HepG2 (cell line): ENCODE measurements around the gene TMEM219. TPM values are rescaled to one million over a fixed set of nuclear protein-coding genes. Genes with fewer than 3 reads are reported as not detected.

Experiments used
- ADNP ChIP-seq: sonication (generic); formaldehyde crosslinking; IDR thresholded peaks from 2 replicates; pipeline ENCODE4 v1.4.0; 2020; ENCODE audit warnings: missing genetic modification reagents
- BHLHE40 ChIP-seq: IDR thresholded peaks from 2 replicates; pipeline ENCODE4 v1.6.1; 2011; ENCODE audit warnings: low read length, improper control_type of control experiment
- ETV6 ChIP-seq: sonication (generic); formaldehyde crosslinking; conservative IDR thresholded peaks from 2 replicates; pipeline ENCODE4 v1.4.0; 2020; ENCODE audit warnings: missing genetic modification reagents
- HMG20A ChIP-seq: IDR thresholded peaks from 2 replicates; pipeline ENCODE4 v1.6.1; 2016; ENCODE audit warnings: borderline replicate concordance
- HOXA7 ChIP-seq: sonication (generic); formaldehyde crosslinking; IDR thresholded peaks from 2 replicates; pipeline ENCODE4 v1.8.1; 2022; ENCODE audit warnings: mild to moderate bottlenecking, missing genetic modification reagents, moderate library complexity
- IRF2 ChIP-seq: IDR thresholded peaks from 2 replicates; pipeline ENCODE4 v1.6.1; 2018; ENCODE audit warnings: missing genetic modification reagents, missing compliant biosample characterization
- KLF9 ChIP-seq: IDR thresholded peaks from 2 replicates; pipeline ENCODE4 v1.6.1; 2016; ENCODE audit warnings: low read depth
- MBD4 ChIP-seq: IDR thresholded peaks from 2 replicates; pipeline ENCODE4 v1.6.1; 2012; ENCODE audit warnings: low read length, inconsistent platforms, borderline replicate concordance
- NCOA2 ChIP-seq: sonication (generic); formaldehyde crosslinking; IDR thresholded peaks from 2 replicates; pipeline ENCODE4 v1.8.0; 2022; ENCODE audit warnings: inconsistent platforms
- NFE2L2 ChIP-seq: fragments of 150-350 bp; IDR thresholded peaks from 2 replicates; pipeline ENCODE4 v1.6.1; 2014; ENCODE audit warnings: low read length
- PAX8 ChIP-seq: sonication (generic); formaldehyde crosslinking; IDR thresholded peaks from 2 replicates; pipeline ENCODE4 v1.8.0; 2022; ENCODE audit warnings: mild to moderate bottlenecking, missing genetic modification reagents, borderline replicate concordance
- POGZ ChIP-seq: sonication (generic); formaldehyde crosslinking; IDR thresholded peaks from 2 replicates; pipeline ENCODE4 v1.4.0; 2020; ENCODE audit warnings: mild to moderate bottlenecking, missing genetic modification reagents
- POLR2A ChIP-seq, 2 experiments: IDR thresholded peaks; 2 replicates each; pipeline ENCODE4 v1.6.1; 2011; ENCODE audit warnings: low read depth in 2 of 2, low read length in 2 of 2, mild to moderate bottlenecking in 1 of 2, moderate library complexity in 1 of 2; ENCODE audit not compliant: insufficient read depth in 1 of 2
- RAD21 ChIP-seq: fragments of 450-650 bp; formaldehyde crosslinking; IDR thresholded peaks from 2 replicates; pipeline ENCODE4 v1.5.0; 2020; ENCODE audit warnings: mild to moderate bottlenecking
- RBM39 ChIP-seq: fragments of 200-400 bp; formaldehyde crosslinking; IDR thresholded peaks from one replicate; pipeline ENCODE4 v1.6.1; 2018; ENCODE audit warnings: antibody characterized with exemption, mild to moderate bottlenecking, low read depth, low read length; ENCODE audit not compliant: poor library complexity, severe bottlenecking
- SOX5 ChIP-seq: IDR thresholded peaks from 2 replicates; pipeline ENCODE4 v1.6.1; 2016; ENCODE audit warnings: borderline replicate concordance
- THAP11 ChIP-seq: IDR thresholded peaks from 2 replicates; pipeline ENCODE4 v1.6.1; 2016; ENCODE audit warnings: missing biosample characterization, missing genetic modification reagents
- ZBTB8A ChIP-seq: sonication (generic); formaldehyde crosslinking; IDR thresholded peaks from 2 replicates; pipeline ENCODE4 v1.4.0; 2020; ENCODE audit warnings: mild to moderate bottlenecking, low read depth, missing genetic modification reagents, borderline replicate concordance
- ZKSCAN1 ChIP-seq: fragments of 150-350 bp; IDR thresholded peaks from 2 replicates; pipeline ENCODE4 v1.6.1; 2014; ENCODE audit warnings: low read length
- ZNF383 ChIP-seq: sonication (generic); formaldehyde crosslinking; IDR thresholded peaks from 2 replicates; pipeline ENCODE4 v1.4.0; 2020; ENCODE audit warnings: missing genetic modification reagents, mild to moderate bottlenecking, borderline replicate concordance
- ZNF570 ChIP-seq: sonication (generic); formaldehyde crosslinking; IDR thresholded peaks from 2 replicates; pipeline ENCODE4 v1.4.0; 2020; ENCODE audit warnings: mild to moderate bottlenecking, missing genetic modification reagents, borderline replicate concordance
- ZNF720 ChIP-seq: sonication (generic); formaldehyde crosslinking; IDR thresholded peaks from 2 replicates; pipeline ENCODE4 v1.4.0; 2020; ENCODE audit warnings: missing genetic modification reagents
- polyA plus RNA-seq, 8 experiments: library from polyadenylated mRNA; depleted of rRNA in 3 of 8; stranded (reverse) in 7 of 8; unstranded in 1 of 8; fragments of >200 nt; fragmentation: Illumina TruSeq in 4 of 8; extraction: Trizol in 4 of 8; gene quantifications; 2 replicates each; pipeline versions ENCODE4 v1.2.1 to v1.2.3, GENCODE V29; 2011 to 2016; ENCODE audit warnings: low read depth in 4 of 8, missing spikeins in 1 of 8, mixed read lengths in 1 of 8; ENCODE audit not compliant: insufficient read depth in 1 of 8
- total RNA-seq, 5 experiments: library from RNA; depleted of rRNA; stranded (reverse); fragments of >200 nt; fragmentation: Illumina TruSeq; extraction: Trizol; gene quantifications; 2 replicates each; pipeline ENCODE4 v1.2.3, GENCODE V29; 2016; ENCODE audit warnings: low read depth in 1 of 5
- TF ChIP-seq, protein P1 (sequence below): sonication (generic); formaldehyde crosslinking; IDR thresholded peaks from 2 replicates; pipeline ENCODE4 v1.4.0; 2020; ENCODE audit warnings: mild to moderate bottlenecking, missing genetic modification reagents
- TF ChIP-seq, protein P2 (sequence below): fragments of 450-650 bp; IDR thresholded peaks from 2 replicates; pipeline ENCODE4 v1.6.1; 2017
- TF ChIP-seq, protein P3 (sequence below): sonication (generic); formaldehyde crosslinking; conservative IDR thresholded peaks from 2 replicates; pipeline ENCODE4 v1.4.0; 2020; ENCODE audit warnings: missing genetic modification reagents
- TF ChIP-seq, protein P4 (sequence below): sonication (generic); formaldehyde crosslinking; IDR thresholded peaks from 2 replicates; pipeline ENCODE4 v1.8.0; 2022; ENCODE audit warnings: low read depth, missing genetic modification reagents

Gene TMEM219
- total and polyA plus RNA-seq, 2 of the 13 experiments (the other 11 are each of a cell fraction or from before 2014, with no cell fraction given): 105 to 115 TPM

DNA sequence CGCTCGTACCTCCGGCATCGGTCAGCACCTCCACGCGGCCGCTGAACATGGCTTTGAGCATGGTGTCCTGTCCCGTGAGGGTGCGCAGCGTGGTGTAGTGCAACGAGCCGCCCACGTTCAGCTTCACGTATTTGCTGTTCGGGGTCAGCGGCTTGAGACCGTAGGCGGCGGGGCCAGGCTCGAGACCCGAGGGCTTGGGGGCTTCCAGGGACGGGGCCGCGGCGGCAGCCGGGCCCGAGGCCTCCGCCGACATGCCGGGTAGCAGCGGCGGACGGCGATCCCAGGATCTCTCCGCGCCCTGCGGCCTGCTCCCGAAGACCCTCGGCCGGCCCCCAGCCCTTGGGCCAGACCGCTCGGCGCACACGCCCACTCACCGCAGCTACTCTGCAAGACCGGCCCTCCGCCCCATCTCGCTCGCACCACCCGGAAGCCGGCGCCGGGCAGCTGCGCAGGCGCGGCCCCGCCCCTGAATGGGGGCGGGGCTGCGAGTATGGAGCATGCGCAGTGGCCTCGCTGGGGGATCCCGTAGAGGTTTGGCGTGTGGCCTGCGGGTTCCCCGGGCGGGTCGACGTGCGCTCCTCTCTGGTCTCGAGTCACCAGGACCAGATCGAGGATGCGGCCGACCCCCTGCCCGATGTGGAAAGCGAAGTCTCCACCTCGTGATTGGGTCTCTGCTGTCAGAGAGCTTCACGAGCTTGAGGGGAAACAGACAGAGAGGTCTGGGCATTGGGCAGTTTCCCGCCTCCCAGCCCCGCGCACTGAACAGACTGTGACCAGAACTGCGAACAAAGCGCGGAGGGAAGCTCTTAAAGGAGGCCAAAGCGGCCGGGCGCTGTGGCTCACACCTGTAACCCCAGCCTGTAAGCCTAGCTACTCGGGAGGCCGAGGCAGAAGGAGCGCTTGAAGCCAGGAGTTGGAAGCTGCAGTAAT, 35.8 kb upstream of the TMEM219 start, which contains the start of gene KCTD13 (continued):
- TF ChIP-seq, protein P1, sequence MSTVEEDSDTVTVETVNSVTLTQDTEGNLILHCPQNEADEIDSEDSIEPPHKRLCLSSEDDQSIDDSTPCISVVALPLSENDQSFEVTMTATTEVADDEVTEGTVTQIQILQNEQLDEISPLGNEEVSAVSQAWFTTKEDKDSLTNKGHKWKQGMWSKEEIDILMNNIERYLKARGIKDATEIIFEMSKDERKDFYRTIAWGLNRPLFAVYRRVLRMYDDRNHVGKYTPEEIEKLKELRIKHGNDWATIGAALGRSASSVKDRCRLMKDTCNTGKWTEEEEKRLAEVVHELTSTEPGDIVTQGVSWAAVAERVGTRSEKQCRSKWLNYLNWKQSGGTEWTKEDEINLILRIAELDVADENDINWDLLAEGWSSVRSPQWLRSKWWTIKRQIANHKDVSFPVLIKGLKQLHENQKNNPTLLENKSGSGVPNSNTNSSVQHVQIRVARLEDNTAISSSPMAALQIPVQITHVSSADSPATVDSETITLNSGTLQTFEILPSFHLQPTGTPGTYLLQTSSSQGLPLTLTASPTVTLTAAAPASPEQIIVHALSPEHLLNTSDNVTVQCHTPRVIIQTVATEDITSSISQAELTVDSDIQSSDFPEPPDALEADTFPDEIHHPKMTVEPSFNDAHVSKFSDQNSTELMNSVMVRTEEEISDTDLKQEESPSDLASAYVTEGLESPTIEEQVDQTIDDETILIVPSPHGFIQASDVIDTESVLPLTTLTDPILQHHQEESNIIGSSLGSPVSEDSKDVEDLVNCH (CRISPR knock-in tag): no peak
- TF ChIP-seq THAP11 (CRISPR knock-in tag): peak; percentile 82
- TF ChIP-seq BHLHE40: no peak; the same call in 1 of the 2 replicates
- TF ChIP-seq ADNP: 0 out of 2 replicates have a peak, but pooled peaks have one; percentile 7
- peak; percentile 15; the same call in 1 of the 2 replicates for TF ChIP-seq IRF2 (CRISPR knock-in tag)
- TF ChIP-seq, protein P2, sequence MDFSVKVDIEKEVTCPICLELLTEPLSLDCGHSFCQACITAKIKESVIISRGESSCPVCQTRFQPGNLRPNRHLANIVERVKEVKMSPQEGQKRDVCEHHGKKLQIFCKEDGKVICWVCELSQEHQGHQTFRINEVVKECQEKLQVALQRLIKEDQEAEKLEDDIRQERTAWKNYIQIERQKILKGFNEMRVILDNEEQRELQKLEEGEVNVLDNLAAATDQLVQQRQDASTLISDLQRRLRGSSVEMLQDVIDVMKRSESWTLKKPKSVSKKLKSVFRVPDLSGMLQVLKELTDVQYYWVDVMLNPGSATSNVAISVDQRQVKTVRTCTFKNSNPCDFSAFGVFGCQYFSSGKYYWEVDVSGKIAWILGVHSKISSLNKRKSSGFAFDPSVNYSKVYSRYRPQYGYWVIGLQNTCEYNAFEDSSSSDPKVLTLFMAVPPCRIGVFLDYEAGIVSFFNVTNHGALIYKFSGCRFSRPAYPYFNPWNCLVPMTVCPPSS: no peak
- peak; percentile 98 for TF ChIP-seq KLF9 (CRISPR knock-in tag)
- 0 out of 2 replicates have a peak, but pooled peaks have one; percentile 35 for TF ChIP-seq ZNF720 (CRISPR knock-in tag)
- TF ChIP-seq ZBTB8A (CRISPR knock-in tag): no peak
- TF ChIP-seq, protein P3, sequence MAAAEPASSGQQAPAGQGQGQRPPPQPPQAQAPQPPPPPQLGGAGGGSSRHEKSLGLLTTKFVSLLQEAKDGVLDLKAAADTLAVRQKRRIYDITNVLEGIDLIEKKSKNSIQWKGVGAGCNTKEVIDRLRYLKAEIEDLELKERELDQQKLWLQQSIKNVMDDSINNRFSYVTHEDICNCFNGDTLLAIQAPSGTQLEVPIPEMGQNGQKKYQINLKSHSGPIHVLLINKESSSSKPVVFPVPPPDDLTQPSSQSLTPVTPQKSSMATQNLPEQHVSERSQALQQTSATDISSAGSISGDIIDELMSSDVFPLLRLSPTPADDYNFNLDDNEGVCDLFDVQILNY (CRISPR knock-in tag): peak; percentile 66
- peak; percentile 79 to 99 for TF ChIP-seq POLR2A (IDR thresholded peaks at IDR 0.05; ENCODE audit: insufficient read depth in 1 of 2, low read depth in 2 of 2, low read length in 2 of 2)
- no peak for TF ChIP-seq MBD4
- TF ChIP-seq, protein P4, sequence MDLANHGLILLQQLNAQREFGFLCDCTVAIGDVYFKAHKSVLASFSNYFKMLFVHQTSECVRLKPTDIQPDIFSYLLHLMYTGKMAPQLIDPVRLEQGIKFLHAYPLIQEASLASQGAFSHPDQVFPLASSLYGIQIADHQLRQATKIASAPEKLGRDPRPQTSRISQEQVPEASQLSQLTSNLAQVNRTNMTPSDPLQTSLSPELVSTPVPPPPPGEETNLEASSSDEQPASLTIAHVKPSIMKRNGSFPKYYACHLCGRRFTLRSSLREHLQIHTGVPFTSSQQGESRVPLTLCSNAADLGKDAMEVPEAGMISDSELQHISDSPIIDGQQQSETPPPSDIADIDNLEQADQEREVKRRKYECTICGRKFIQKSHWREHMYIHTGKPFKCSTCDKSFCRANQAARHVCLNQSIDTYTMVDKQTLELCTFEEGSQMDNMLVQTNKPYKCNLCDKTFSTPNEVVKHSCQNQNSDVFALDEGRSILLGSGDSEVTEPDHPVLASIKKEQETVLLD (CRISPR knock-in tag): 0 out of 2 replicates have a peak, but pooled peaks have one; percentile 54
- TF ChIP-seq ETV6 (CRISPR knock-in tag): no peak; the same call in 1 of the 2 replicates
- TF ChIP-seq ZKSCAN1: no peak
- no peak; the same call in 1 of the 2 replicates for TF ChIP-seq HOXA7 (CRISPR knock-in tag)
- no peak for TF ChIP-seq RBM39
- 0 out of 2 replicates have a peak, but pooled peaks have one; percentile 63 for TF ChIP-seq ZNF570 (CRISPR knock-in tag)
- TF ChIP-seq HMG20A (CRISPR knock-in tag): no peak
- TF ChIP-seq POGZ (CRISPR knock-in tag): peak; percentile 45; the same call in 1 of the 2 replicates
- TF ChIP-seq SOX5 (CRISPR knock-in tag): peak; percentile 32; the same call in 1 of the 2 replicates
- TF ChIP-seq NFE2L2: no peak
- TF ChIP-seq NCOA2 (CRISPR knock-in tag): peak; percentile 57
- peak; percentile 82; the same call in 1 of the 2 replicates for TF ChIP-seq PAX8
- TF ChIP-seq RAD21 (CRISPR knock-in tag): peak; percentile 55
- TF ChIP-seq ZNF383: no peak
